Stomach (tissue), 9 donors: ENCODE results near the gene ASMTL. TPM values are rescaled to one million over a fixed set of nuclear protein-coding genes. Genes with fewer than 3 reads are reported as not detected.

Source experiments
- DNase-seq, 2 donors: peaks; one replicate each; pipeline versions ENCODE4 v3.0.0 to v3.0.0-alpha.2; 2013 to 2019
- H3K27ac ChIP-seq, 5 donors: fragments of 200-600 bp in 4 of 5; sonication (generic) in 4 of 5; one replicate each; pipeline ENCODE4 v1.5.1; 2013 to 2019; ENCODE audit warnings: mild to moderate bottlenecking in 1 of 5, moderate library complexity in 1 of 5
- H3K27me3 ChIP-seq, 3 donors: fragments of 200-600 bp; sonication (generic); one replicate each; pipeline ENCODE4 v1.5.1; 2017 to 2019; ENCODE audit warnings: mixed run types in 1 of 3
- H3K36me3 ChIP-seq, 4 donors: fragments of 200-600 bp; sonication (generic); 1 replicate in 3 of 4; 2 replicates in 1 of 4; pipeline ENCODE4 v1.5.1; 2016 to 2019
- H3K4me1 ChIP-seq, 4 donors: fragments of 200-600 bp; sonication (generic); one replicate each; pipeline ENCODE4 v1.5.1; 2016 to 2019
- H3K4me3 ChIP-seq, 4 donors: fragments of 200-600 bp; sonication (generic) in 3 of 4; one replicate each; pipeline ENCODE4 v1.5.1; 2016 to 2019; ENCODE audit warnings: mild to moderate bottlenecking in 1 of 4
- H3K9me3 ChIP-seq, 4 donors: fragments of 200-600 bp; sonication (generic); one replicate each; pipeline ENCODE4 v1.5.1; 2016 to 2019
- CTCF ChIP-seq, 7 experiments: fragments of 450-650 bp in 4 of 7; fragments of 200-600 bp in 3 of 7; sonication (generic) in 3 of 7; IDR thresholded peaks; one replicate each; pipeline ENCODE4 v1.5.1; 2016 to 2019; ENCODE audit warnings: antibody characterized with exemption in 7 of 7, control low read depth in 2 of 7, mild to moderate bottlenecking in 1 of 7
- EP300 ChIP-seq: sonication (generic); formaldehyde crosslinking; IDR thresholded peaks from one replicate; pipeline ENCODE4 v1.6.1; 2017; ENCODE audit warnings: antibody characterized with exemption
- POLR2A ChIP-seq, 4 donors: fragments of 450-650 bp; IDR thresholded peaks; one replicate each; pipeline ENCODE4 v1.6.1; 2016; ENCODE audit warnings: antibody characterized with exemption in 4 of 4, control low read depth in 2 of 4, mild to moderate bottlenecking in 1 of 4, moderate library complexity in 1 of 4
- POLR2AphosphoS5 ChIP-seq, 3 donors: sonication (generic); formaldehyde crosslinking; IDR thresholded peaks; one replicate each; pipeline ENCODE4 v1.6.1; 2016; ENCODE audit warnings: antibody characterized with exemption in 3 of 3
- WGBS, 5 donors: extraction: QIAGEN DNeasy Blood & Tissue Kit in 3 of 5; methylation state at CpG; one replicate each; pipeline versions ENCODE4 v1.1.5 to v1.1.7; 2013 to 2018; 5-methylcytosine and 5-hydroxymethylcytosine counted together
- intact Hi-C: fragments of 100-400 bp; cut with DNase I; formaldehyde crosslinking; loops from one replicate; pipeline ENCODE4 v1.15.1; 2023; ENCODE audit warnings: low total_unique reads
- polyA plus RNA-seq, 3 donors: library from polyadenylated mRNA; stranded (reverse); fragments of 200-250 nt; gene quantifications; one replicate each; pipeline ENCODE4 v1.2.3, GENCODE V29; 2013
- total RNA-seq, 5 donors: library from RNA; depleted of rRNA; stranded (reverse); fragments of >200 nt; gene quantifications; one replicate each; pipeline versions ENCODE4 v1.1.0 to v1.2.3, GENCODE V29; 2014 to 2016
- donor health status: healthy with polysubstance abuse.
- donor health status: Bipolar disorder and iron deficiency.
- donor health status: healthy.

Gene ASMTL
- total and polyA plus RNA-seq, 8 donors, result 5.8 to 45.8 (median 17.9) TPM

DNA sequence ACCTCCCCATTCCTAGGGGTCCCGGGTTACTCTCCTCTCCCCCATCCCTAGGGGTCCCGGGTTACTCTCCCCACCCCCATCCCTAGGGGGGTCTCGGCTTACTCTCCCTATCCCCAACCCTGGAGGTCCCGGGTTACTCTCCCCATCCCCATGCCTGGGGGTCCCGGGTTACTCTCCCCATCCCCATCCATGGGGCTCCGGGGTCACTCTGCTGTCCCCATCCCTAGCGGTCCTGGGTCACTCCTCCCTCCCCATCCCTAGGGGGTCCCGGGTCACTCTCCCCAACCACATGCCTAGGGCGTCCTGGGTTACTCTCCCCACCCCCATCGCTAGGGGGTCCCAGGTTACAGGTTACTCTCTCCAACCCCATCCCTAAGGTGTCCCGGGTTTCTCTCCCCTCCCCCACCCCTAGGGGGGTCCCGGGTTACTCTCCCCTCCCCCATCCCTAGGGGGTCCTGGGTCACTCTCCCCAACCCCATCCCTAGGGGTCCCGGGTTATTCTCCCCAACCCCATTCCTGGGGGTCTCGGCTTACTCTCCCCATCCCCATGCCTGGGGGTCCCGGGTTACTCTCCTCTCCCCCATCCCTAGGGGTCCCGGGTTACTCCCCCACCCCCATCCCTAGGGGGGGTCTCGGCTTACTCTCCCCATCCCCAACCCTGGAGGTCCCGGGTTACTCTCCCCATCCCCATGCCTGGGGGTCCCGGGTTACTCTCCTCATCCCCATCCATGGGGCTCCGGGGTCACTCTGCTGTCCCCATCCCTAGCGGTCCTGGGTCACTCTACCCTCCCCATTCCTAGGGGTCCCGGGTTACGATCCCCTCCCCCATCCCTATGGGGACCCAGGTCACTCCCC lies 821 bp downstream of the ASMTL start:
- intact Hi-C loops, result loop anchor here (10.0 kb wide), 2 partner anchors 57 to 1153 kb away; partner anchors contain the start of gene SLC25A6
- WGBS, 5 donors, result 24 to 30% (median 27%) methylated on average over 21 to 23 of the region's 23 CpGs
- Histone ChIP-seq H3K4me1 (peaks cover 17 to 35% (median 29%) of the 10 kb centered on the region in 4 donors), H3K27me3 (no peaks in the 10 kb centered on the region), H3K27ac (peak overlapping the region in 4 of 5 donors; percentile 91 to 97 (median 94)), H3K4me3 (peak overlapping the region; percentile 90 to 99 (median 93)), H3K36me3 (no peaks in the 10 kb centered on the region), H3K9me3 (peaks cover 0 to 7% (median 0%) of the 10 kb centered on the region in 4 donors)
- peak; percentile 24 to 39 for DNase-seq
- TF ChIP-seq EP300, result no peak

GRCh38 chrX:1451251-1451660 lies 1.5 kb downstream of the ASMTL start:
- no peaks in the 10 kb centered on the region for H3K27me3 ChIP-seq
- H3K9me3 ChIP-seq, result peaks cover 0 to 7% (median 0%) of the 10 kb centered on the region in 4 donors
- peak overlapping the region in 3 of 4 donors; percentile 90 to 99 (median 93) for H3K4me3 ChIP-seq
- H3K36me3 ChIP-seq, result no peaks in the 10 kb centered on the region
- intact Hi-C loops, result loop anchor here (10.0 kb wide), 2 partner anchors 56 to 1154 kb away; partner anchors contain the start of gene SLC25A6
- H3K4me1 ChIP-seq, result peaks cover 17 to 35% (median 29%) of the 10 kb centered on the region in 4 donors
- TF ChIP-seq CTCF (IDR thresholded peaks at IDR 0.05) (no peak), POLR2AphosphoS5 (IDR thresholded peaks at IDR 0.05) (no peak), POLR2A (IDR thresholded peaks at IDR 0.05) (no peak), EP300 (no peak)
- 84 to 93% (median 88%) methylated on average over 6 of the region's 6 CpGs for WGBS, 5 donors
- peak overlapping the region in 2 of 5 donors; percentile 96 to 97 for H3K27ac ChIP-seq
- DNase-seq, result no peak

GRCh38 chrX:1450361-1451161 lies 2.1 kb downstream of the ASMTL start:
- intact Hi-C loops, result loop anchor here (10.0 kb wide), 2 partner anchors 56 to 1154 kb away; partner anchors contain the start of gene SLC25A6
- Histone ChIP-seq H3K4me3 (no peak overlapping the region), H3K4me1 (peaks cover 17 to 35% (median 29%) of the 10 kb centered on the region in 4 donors), H3K36me3 (no peaks in the 10 kb centered on the region), H3K9me3 (peaks cover 0 to 7% (median 0%) of the 10 kb centered on the region in 4 donors), H3K27me3 (no peaks in the 10 kb centered on the region), H3K27ac (no peak overlapping the region)
- TF ChIP-seq EP300 (no peak), POLR2A (IDR thresholded peaks at IDR 0.05) (no peak), POLR2AphosphoS5 (IDR thresholded peaks at IDR 0.05) (no peak), CTCF (IDR thresholded peaks at IDR 0.05) (no peak)
- DNase-seq, result no peak
- 79 to 84% (median 83%) methylated on average over 9 of the region's 9 CpGs for WGBS, 5 donors

DNA sequence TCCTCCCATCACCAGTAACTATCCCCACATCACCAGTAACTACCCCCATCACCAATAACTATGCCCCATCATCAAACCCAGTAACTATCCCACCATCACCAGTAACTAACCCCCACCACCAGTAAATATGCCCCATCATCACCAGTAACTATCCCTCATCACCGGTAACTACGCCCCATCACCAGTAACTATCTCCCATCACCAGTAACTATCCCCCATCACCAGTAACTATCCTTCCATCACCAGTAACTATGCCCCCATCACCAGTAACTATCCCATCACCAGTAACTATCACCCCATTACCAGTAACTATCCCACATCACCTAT lies 2.9 kb downstream of the ASMTL start:
- no peak overlapping the region for H3K4me3 ChIP-seq
- peaks cover 0 to 5% (median 2%) of the 10 kb centered on the region in 4 donors for H3K36me3 ChIP-seq
- intact Hi-C loops, result loop anchor here (10.0 kb wide), 2 partner anchors 55 to 1155 kb away; partner anchors contain the start of gene SLC25A6
- H3K27ac ChIP-seq, result no peak overlapping the region
- WGBS, 5 donors, result 85 to 100% (median 98%) methylated on average over 2 of the region's 2 CpGs
- H3K4me1 ChIP-seq, result peaks cover 17 to 35% (median 29%) of the 10 kb centered on the region in 4 donors
- TF ChIP-seq POLR2A (IDR thresholded peaks at IDR 0.05) (no peak), POLR2AphosphoS5 (IDR thresholded peaks at IDR 0.05) (no peak), EP300 (no peak), CTCF (IDR thresholded peaks at IDR 0.05) (no peak)
- peaks cover 0 to 10% (median 0%) of the 10 kb centered on the region in 4 donors for H3K9me3 ChIP-seq
- DNase-seq, result no peak
- H3K27me3 ChIP-seq, result no peaks in the 10 kb centered on the region
